HG02798 (cell line): ENCODE data around the gene DCAF8L2.
"Not testable (repeated sequence)": the region's sequence is repeated elsewhere in the genome, so short reads cannot be mapped to it uniquely, and the experiment has no call there.

ENCODE experiments used
- ATAC-seq: cut with Tn5 transposase; IDR thresholded peaks from one replicate; pipeline ENCODE4 v1.9.1; 2021; ENCODE audit warnings: mild to moderate bottlenecking; ENCODE audit not compliant: unreplicated experiment, poor library complexity

Gene DCAF8L2

GRCh38 chrX:27590044-27590443, at the start of gene DCAF8L2:
Gene DCAF8L2 (plus strand): TSS chrX:27590344. CDS start chrX:27746896, 156,552 bp downstream.
- no peak for ATAC-seq

GRCh38 chrX:27541161-27541560, 49.0 kb upstream of the DCAF8L2 start:
- not testable (repeated sequence) for ATAC-seq

- no peak for ATAC-seq
These were observed 41.5 kb upstream of the DCAF8L2 start for GRCh38 chrX:27548624-27549023.

GRCh38 chrX:27549688-27550087, 40.5 kb upstream of the DCAF8L2 start:
- no peak for ATAC-seq

GRCh38 chrX:27555514-27555913, 34.6 kb upstream of the DCAF8L2 start:
- no peak for ATAC-seq

- no peak for ATAC-seq
These were observed 24.2 kb upstream of the DCAF8L2 start for GRCh38 chrX:27565992-27566391.

- no peak for ATAC-seq
These were observed 19.0 kb upstream of the DCAF8L2 start for GRCh38 chrX:27571164-27571563.

GRCh38 chrX:27575565-27575964, 14.6 kb upstream of the DCAF8L2 start:
- ATAC-seq, result no peak

GRCh38 chrX:27583976-27584375, 6.2 kb upstream of the DCAF8L2 start:
- no peak for ATAC-seq

GRCh38 chrX:27591938-27592337, 1.8 kb downstream of the DCAF8L2 start:
- ATAC-seq, result no peak

- no peak for ATAC-seq
These were observed 7.4 kb downstream of the DCAF8L2 start for GRCh38 chrX:27597508-27597907.

GRCh38 chrX:27598312-27598711, 8.2 kb downstream of the DCAF8L2 start:
- no peak for ATAC-seq

- no peak for ATAC-seq
These were observed 9.8 kb downstream of the DCAF8L2 start for GRCh38 chrX:27599928-27600327.

GRCh38 chrX:27600686-27601085, 10.5 kb downstream of the DCAF8L2 start:
- no peak for ATAC-seq

GRCh38 chrX:27608671-27609070, 18.5 kb downstream of the DCAF8L2 start:
- ATAC-seq, result no peak

GRCh38 chrX:27619459-27619858, 29.3 kb downstream of the DCAF8L2 start:
- no peak for ATAC-seq

GRCh38 chrX:27619975-27620374, 29.8 kb downstream of the DCAF8L2 start:
- no peak for ATAC-seq

GRCh38 chrX:27622883-27623282, 32.7 kb downstream of the DCAF8L2 start:
- no peak for ATAC-seq

- no peak for ATAC-seq
These were observed 35.9 kb downstream of the DCAF8L2 start for GRCh38 chrX:27626066-27626465.

GRCh38 chrX:27633328-27633727, 43.2 kb downstream of the DCAF8L2 start:
- no peak for ATAC-seq

GRCh38 chrX:27656581-27656980, 66.4 kb downstream of the DCAF8L2 start:
- ATAC-seq, result no peak

GRCh38 chrX:27660878-27661277, 70.7 kb downstream of the DCAF8L2 start:
- no peak for ATAC-seq

GRCh38 chrX:27671234-27671633, 81.1 kb downstream of the DCAF8L2 start:
- ATAC-seq, result no peak
